ENCODE data around the gene LHX3.

DNA sequence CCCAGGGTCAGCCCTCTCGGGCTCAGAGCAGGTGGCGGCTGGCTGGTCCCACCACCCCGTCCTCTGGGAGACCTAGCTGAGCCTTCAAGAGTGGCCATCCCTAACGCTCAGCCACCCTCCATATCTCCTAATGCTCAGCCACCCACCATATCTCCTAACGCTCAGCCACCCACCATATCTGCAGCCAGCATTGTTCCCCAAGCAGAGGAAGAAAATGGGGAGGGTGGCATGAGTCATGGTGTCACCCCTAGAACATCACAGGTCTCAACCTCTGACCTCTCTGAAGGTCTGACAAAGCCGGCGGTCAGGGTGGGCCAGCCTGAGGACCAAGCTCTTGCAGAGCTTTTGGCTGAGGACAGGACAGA is 14.7 kb downstream of the LHX3 start:
- TF ChIP-seq CTCF (conservative IDR thresholded peaks at IDR 0.05; ENCODE audit: low read depth, low read length) (no peak), POLR2A (IDR thresholded peaks at IDR 0.05; ENCODE audit: low read depth, low read length) (no peak), MAZ (IDR thresholded peaks at IDR 0.05; ENCODE audit: borderline replicate concordance, low read depth, low read length) (no peak), MXI1 (IDR thresholded peaks at IDR 0.05; ENCODE audit: borderline replicate concordance, low read depth, low read length) (no peak), USF2 (IDR thresholded peaks at IDR 0.05; ENCODE audit: low read depth, low read length) (no peak), BHLHE40 (IDR thresholded peaks at IDR 0.05; ENCODE audit: low read depth, low read length) (no peak)

All from IMR-90 (cell line).